HG03108 (cell line): ENCODE measurements around the gene ST3GAL4.
"Not testable (repeated sequence)": the region's sequence is repeated elsewhere in the genome, so short reads cannot be mapped to it uniquely, and the experiment has no call there.

Experiments
- ATAC-seq: cut with Tn5 transposase; IDR thresholded peaks from one replicate; pipeline ENCODE4 v1.9.1; 2021; ENCODE audit warnings: moderate library complexity; ENCODE audit not compliant: unreplicated experiment

Gene ST3GAL4

DNA sequence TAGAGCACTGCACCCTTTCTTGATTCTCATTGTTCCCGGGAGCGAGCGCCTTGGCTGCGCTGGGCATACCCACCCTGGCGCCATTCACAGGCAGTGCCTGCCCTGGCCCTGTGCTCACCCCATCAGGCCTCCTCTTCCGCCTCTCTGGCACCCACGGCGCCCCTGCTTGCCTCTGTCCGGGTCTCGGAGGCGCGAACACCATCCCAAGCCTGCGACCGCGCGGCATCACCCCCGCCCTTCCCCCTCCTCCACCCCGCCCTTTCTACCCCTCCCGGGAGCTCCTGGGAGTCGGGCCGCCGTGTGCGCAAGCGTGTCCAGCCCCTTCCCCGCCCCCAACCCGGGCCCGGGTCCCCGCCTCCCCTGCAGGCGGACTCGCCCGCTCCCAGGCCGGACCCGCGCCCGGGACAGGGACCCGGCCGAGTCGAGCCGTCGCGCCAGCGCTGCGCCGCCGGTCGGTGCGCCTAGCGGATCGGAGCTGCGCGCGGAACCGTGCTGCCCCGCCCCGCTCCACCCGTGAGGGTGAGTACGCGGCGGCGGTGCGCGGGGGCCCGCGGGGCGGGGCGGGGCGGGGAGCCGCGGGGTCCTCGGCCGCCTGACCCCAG is at the start of gene ST3GAL4:
TSS of gene ST3GAL4 (plus strand) at position 363 of the 602 bp plus-strand sequence. CDS start 50,470 bp downstream, outside the sequence.
- peak; percentile 67 for ATAC-seq

- peak; percentile 50 for ATAC-seq
These were observed 49.8 kb upstream of the ST3GAL4 start for GRCh38 chr11:126305699-126306098.

DNA sequence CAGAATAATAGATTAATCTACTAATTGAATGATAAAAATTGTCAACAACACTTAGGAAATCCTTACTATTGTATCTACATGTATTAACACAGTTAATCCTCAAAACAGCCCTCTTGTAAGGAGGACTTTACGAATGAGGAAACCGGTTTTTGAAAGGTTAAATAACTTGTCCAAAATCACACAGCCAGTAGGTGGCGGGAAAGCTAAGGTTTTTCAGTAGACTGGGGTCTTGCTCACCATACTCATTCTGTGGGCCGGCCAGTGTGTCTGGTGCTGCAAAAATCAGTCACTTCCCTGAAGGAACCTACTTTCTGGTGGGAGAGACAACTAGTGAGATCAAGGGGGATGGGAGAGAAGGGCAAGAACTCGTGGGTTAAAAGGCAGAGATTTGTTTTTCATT is 47.8 kb upstream of the ST3GAL4 start:
- ATAC-seq: no peak

- ATAC-seq: no peak
These were observed 47.2 kb upstream of the ST3GAL4 start for GRCh38 chr11:126308271-126308671.

- ATAC-seq: not testable (repeated sequence)
These were observed 46.7 kb upstream of the ST3GAL4 start for GRCh38 chr11:126308771-126309170.

- ATAC-seq: no peak
These were observed 45.1 kb upstream of the ST3GAL4 start for GRCh38 chr11:126310200-126310991.

DNA sequence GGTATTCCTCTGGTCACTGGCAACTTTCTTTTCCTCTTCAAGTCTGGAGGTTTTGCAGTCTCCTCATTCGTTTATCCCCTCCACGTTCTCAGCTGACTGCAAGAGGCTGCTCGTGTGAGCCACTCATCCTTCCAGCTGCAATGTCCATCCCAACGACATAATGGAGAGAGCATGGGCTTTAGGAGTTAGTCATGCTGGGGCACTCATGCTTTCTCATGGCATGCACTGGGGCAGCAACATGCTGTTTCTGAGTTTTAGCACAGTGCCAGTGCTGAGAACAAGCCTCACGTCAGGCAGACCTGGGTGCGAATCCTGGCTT is 44.5 kb upstream of the ST3GAL4 start:
- ATAC-seq: no peak

- peak; percentile 67 for ATAC-seq
These were observed 43.8 kb upstream of the ST3GAL4 start for GRCh38 chr11:126311401-126312291.

DNA sequence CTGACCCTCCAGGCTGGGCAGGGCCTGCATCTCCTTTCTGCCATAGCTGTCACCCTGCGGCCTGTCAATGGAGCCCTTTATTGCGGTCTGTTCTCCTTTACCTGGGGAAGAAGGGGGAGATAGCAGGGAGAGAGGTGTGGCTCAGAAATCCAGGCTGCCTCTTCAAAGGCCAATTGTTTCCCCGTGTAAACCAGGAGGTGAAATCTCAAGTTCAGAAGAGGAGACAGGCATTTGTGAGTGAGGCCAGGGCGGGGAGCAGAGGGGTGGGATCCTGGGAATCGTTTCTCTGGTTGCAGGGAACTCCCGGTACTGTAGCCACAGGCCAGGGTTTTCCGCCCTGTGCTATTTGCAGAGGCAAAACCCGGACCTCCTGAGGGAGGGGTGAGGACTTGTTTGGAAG is 42.5 kb upstream of the ST3GAL4 start:
- ATAC-seq: no peak

GRCh38 chr11:126313826-126314225 is 41.7 kb upstream of the ST3GAL4 start:
- no peak for ATAC-seq

- no peak for ATAC-seq
These were observed 38.1 kb upstream of the ST3GAL4 start for GRCh38 chr11:126317432-126317755.

- peak; percentile 27 for ATAC-seq
These were observed 37.5 kb upstream of the ST3GAL4 start for GRCh38 chr11:126317756-126318573.

GRCh38 chr11:126318574-126319373 is 36.7 kb upstream of the ST3GAL4 start:
- ATAC-seq: peak; percentile 85

- ATAC-seq: no peak
These were observed 36.1 kb upstream of the ST3GAL4 start for GRCh38 chr11:126319374-126319740.

GRCh38 chr11:126322996-126323395 is 32.5 kb upstream of the ST3GAL4 start:
- ATAC-seq: no peak

GRCh38 chr11:126327281-126328000 is 28.0 kb upstream of the ST3GAL4 start:
- ATAC-seq: no peak

DNA sequence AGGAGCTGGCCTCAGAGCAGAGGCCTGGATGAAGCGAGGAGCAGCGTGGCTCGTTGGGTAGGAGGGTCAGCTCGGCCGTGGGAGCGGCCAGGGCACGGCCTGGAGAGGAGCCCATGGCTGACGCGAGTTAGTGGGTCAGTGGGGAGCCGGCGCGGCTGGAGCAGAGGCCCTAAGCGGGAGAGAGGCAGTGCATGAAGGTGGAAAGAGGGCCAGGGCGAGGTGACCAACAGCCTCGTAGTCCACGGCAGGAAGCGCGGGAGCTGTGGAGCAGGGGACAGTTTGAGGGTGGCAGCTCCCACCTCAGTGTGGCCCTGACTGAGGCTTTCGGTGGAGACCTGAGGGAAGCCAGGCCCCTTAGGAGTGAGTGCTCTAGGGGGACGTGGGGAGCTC is 27.5 kb upstream of the ST3GAL4 start:
- ATAC-seq: no peak

GRCh38 chr11:126328444-126328843 is 27.0 kb upstream of the ST3GAL4 start:
- no peak for ATAC-seq

- no peak for ATAC-seq
These were observed 26.4 kb upstream of the ST3GAL4 start for GRCh38 chr11:126328938-126329643.
